K562 (cell line): ENCODE results near the gene PARD3. TPM values are rescaled to one million over a fixed set of nuclear protein-coding genes. Genes with fewer than 3 reads are reported as not detected.

Source experiments
- ATAC-seq: fragments of 200-7000 bp; cut with Tn5 transposase; 3 replicates; pipeline ENCODE4 v1.9.1; 2020; ENCODE audit warnings: moderate library complexity
- BruUV-seq: library from RNA; stranded (reverse); fragments of 400-500 nt; replicated peaks from 2 replicates; lab custom pipeline; 2021; lab: Mats Ljungman, UMichigan
- CTCF ChIA-PET: fragments of 300-600 bp; formaldehyde crosslinking; extraction: SDS; loops from one replicate; lab custom pipeline; 2021; ENCODE audit warnings: low intra/inter-chr PET ratio; lab: Yijun Ruan, JAX
- POLR2A ChIA-PET: fragments of 300-600, 350-650 bp; sonication (Branson Sonifier 250); formaldehyde crosslinking; extraction: SDS; loops from one replicate; lab custom pipeline; 2021; ENCODE audit warnings: antibody characterized with exemption, inconsistent platforms; lab: Yijun Ruan, JAX
- DNase-seq, 4 experiments: peaks; one replicate each; pipeline versions ENCODE4 v3.0.0 to v3.0.0-alpha.2; 2011 to 2018; ENCODE audit warnings: low spot score in 3 of 4, mixed read lengths in 3 of 4; ENCODE audit errors: extremely low read depth in 1 of 4
- FAIRE-seq: peaks from 2 replicates; lab custom pipeline; 2011; peaks lifted over from hg19 to GRCh38; lab: Jason Lieb, UNC
- H2AFZ ChIP-seq: 2 replicates; pipeline ENCODE4 v1.6.0; 2011; ENCODE audit warnings: low read depth, low read length, control low read depth, inconsistent platforms
- H3K27ac ChIP-seq: fragments of 200-600 bp; 3 replicates; pipeline ENCODE4 v1.8.0; 2011; ENCODE audit warnings: low read depth, mild to moderate bottlenecking, control low read depth, inconsistent platforms, low read length, moderate library complexity, mixed read lengths; ENCODE audit errors: extremely low read depth
- H3K27me3 ChIP-seq, 2 experiments: fragments of 300-600 bp in 1 of 2; 2 replicates in 1 of 2; 3 replicates in 1 of 2; pipeline versions ENCODE4 v1.6.0 to v1.8.0; 2011; ENCODE audit warnings: inconsistent platforms in 2 of 2, low read length in 2 of 2, mild to moderate bottlenecking in 1 of 2, mixed read lengths in 1 of 2, moderate library complexity in 1 of 2; ENCODE audit not compliant: control insufficient read depth in 2 of 2, insufficient read depth in 2 of 2
- H3K36me3 ChIP-seq: fragments of 300-600 bp; 3 replicates; pipeline ENCODE4 v1.8.0; 2011; ENCODE audit warnings: mild to moderate bottlenecking, low read length, inconsistent platforms; ENCODE audit not compliant: control insufficient read depth, insufficient read depth
- H3K4me1 ChIP-seq, 2 experiments: fragments of 200-600 bp in 1 of 2; replicated peaks in 1 of 2; 2 replicates in 1 of 2; 3 replicates in 1 of 2; pipeline versions ENCODE4 v1.5.1 to v1.8.0; 2011; ENCODE audit warnings: inconsistent platforms in 2 of 2, low read length in 2 of 2, mild to moderate bottlenecking in 1 of 2, mixed read lengths in 1 of 2, moderate library complexity in 1 of 2; ENCODE audit not compliant: control insufficient read depth in 2 of 2, insufficient read depth in 2 of 2
- H3K4me2 ChIP-seq: 2 replicates; pipeline ENCODE4 v1.6.1; 2011; ENCODE audit warnings: low read length, control low read depth, inconsistent platforms, mixed read lengths; ENCODE audit not compliant: insufficient read depth
- H3K4me3 ChIP-seq: fragments of 200-600 bp; sonication (generic), shearing (Covaris generic); 2 replicates; pipeline ENCODE4 v1.5.1; 2016; ENCODE audit warnings: control low read depth, inconsistent platforms
- H3K79me2 ChIP-seq: fragments of 200-600 bp; 3 replicates; pipeline ENCODE4 v1.8.0; 2011; ENCODE audit warnings: low read length, inconsistent platforms; ENCODE audit not compliant: control insufficient read depth, insufficient read depth
- H3K9ac ChIP-seq, 2 experiments: 2 replicates each; pipeline versions ENCODE4 v1.6.0 to v1.6.1; 2011; ENCODE audit warnings: low read depth in 2 of 2, low read length in 2 of 2, control low read depth in 1 of 2, inconsistent platforms in 1 of 2, mild to moderate bottlenecking in 1 of 2, mixed read lengths in 1 of 2; ENCODE audit not compliant: insufficient read depth in 1 of 2
- H3K9me1 ChIP-seq: one replicate; pipeline ENCODE4 v1.6.0; 2011; ENCODE audit warnings: inconsistent platforms, mild to moderate bottlenecking, low read length, moderate library complexity; ENCODE audit not compliant: control insufficient read depth, insufficient read depth
- H3K9me3 ChIP-seq: replicated peaks from 2 replicates; pipeline ENCODE4 v1.5.1; 2011; ENCODE audit warnings: low read depth, low read length, inconsistent platforms; ENCODE audit not compliant: control insufficient read depth, insufficient read depth
- H4K20me1 ChIP-seq: replicated peaks from 2 replicates; pipeline ENCODE4 v1.6.1; 2011; ENCODE audit warnings: low read length, inconsistent platforms, mixed read lengths; ENCODE audit not compliant: control insufficient read depth, insufficient read depth
- DIDO1 ChIP-seq: fragments of 450-650 bp; IDR thresholded peaks from 2 replicates; pipeline ENCODE4 v1.6.1; 2016; ENCODE audit warnings: low read depth, missing biosample characterization, missing genetic modification characterization
- KDM2B ChIP-seq: fragments of 250-450 bp; sonication (Bioruptor Pico); IDR thresholded peaks from 2 replicates; pipeline ENCODE4 v1.8.0; 2021; ENCODE audit warnings: mild to moderate bottlenecking, moderate library complexity
- KDM5B ChIP-seq: fragments of 200-600 bp; sonication (generic); IDR thresholded peaks from 2 replicates; pipeline ENCODE4 v1.6.1; 2012; ENCODE audit warnings: low read depth, mild to moderate bottlenecking, moderate library complexity, low read length, control low read depth, inconsistent platforms; ENCODE audit not compliant: insufficient replicate concordance
- NFYB ChIP-seq: IDR thresholded peaks from 2 replicates; pipeline ENCODE4 v1.6.1; 2011; ENCODE audit warnings: mild to moderate bottlenecking, moderate library complexity; ENCODE audit not compliant: insufficient read length; ENCODE audit errors: extremely low read depth
- PHTF2 ChIP-seq: fragments of 250-450 bp; sonication (Bioruptor Pico); IDR thresholded peaks from 2 replicates; pipeline ENCODE4 v1.5.0; 2021; ENCODE audit warnings: mild to moderate bottlenecking
- SIN3B ChIP-seq: fragments of 450-650 bp; IDR thresholded peaks from 2 replicates; pipeline ENCODE4 v1.6.1; 2017; ENCODE audit warnings: low read depth, mild to moderate bottlenecking, moderate library complexity
- TCF15 ChIP-seq: fragments of 250-450 bp; sonication (Bioruptor Pico); IDR thresholded peaks from 2 replicates; pipeline ENCODE4 v1.8.0; 2022; ENCODE audit warnings: moderate library complexity, mild to moderate bottlenecking, inconsistent platforms
- WGBS: fragments of 100-300 bp; shearing (Covaris generic); methylation state at CpG from one replicate; pipeline ENCODE4 v1.1.6; 2016; ENCODE audit warnings: low coverage, mixed read lengths; ENCODE audit not compliant: insufficient coverage; ENCODE audit errors: missing lambda C conversion rate; 5-methylcytosine and 5-hydroxymethylcytosine counted together
- in situ Hi-C: fragments of 300-500 bp; cut with MboI; formaldehyde crosslinking; loops from 4 replicates; pipeline ENCODE4 v1.15.0; 2018; ENCODE audit warnings: inconsistent platforms, mixed read lengths
- intact Hi-C: fragments of 100-400 bp; cut with micrococcal nuclease; formaldehyde crosslinking; loops from 2 replicates; pipeline ENCODE4 v1.14.2; 2022
- polyA plus RNA-seq, 8 experiments: library from polyadenylated mRNA; depleted of rRNA in 4 of 8; stranded (reverse) in 5 of 8; unstranded in 3 of 8; fragments of >200 nt; fragmentation: Nextera tagmentation in 2 of 8; fragmentation: Illumina TruSeq in 1 of 8; extraction: Ambion mirVana in 2 of 8; extraction: Trizol in 1 of 8; gene quantifications; 2 replicates each; pipeline versions ENCODE4 v1.2.1 to v1.2.3, GENCODE V29; 2011 to 2014; ENCODE audit warnings: inconsistent platforms in 1 of 8, missing spikeins in 1 of 8
- total RNA-seq, 7 experiments: library from RNA; depleted of rRNA in 6 of 7; stranded (reverse); fragments of >200 nt in 6 of 7; fragmentation: Illumina TruSeq in 2 of 7; extraction: Trizol in 2 of 7; gene quantifications; 2 replicates each; pipeline versions ENCODE4 v1.2.1 to v1.2.3, GENCODE V29; 2011 to 2021; ENCODE audit warnings: low replicate concordance in 1 of 7
- TF ChIP-seq, protein P1 (sequence below): fragments of 450-650 bp; IDR thresholded peaks from 2 replicates; pipeline ENCODE4 v1.6.1; 2016; ENCODE audit warnings: low read depth
- TF ChIP-seq, protein P2 (sequence below): sonication (generic); formaldehyde crosslinking; IDR thresholded peaks from 2 replicates; pipeline ENCODE4 v1.8.0; 2022; ENCODE audit warnings: mild to moderate bottlenecking, missing genetic modification reagents

PARD3 gene
- total and polyA plus RNA-seq, 9 of the 15 experiments (the other 6 are each of a cell fraction or from before 2014, with no cell fraction given) = 2.7 to 11.7 (median 7.7) TPM

DNA sequence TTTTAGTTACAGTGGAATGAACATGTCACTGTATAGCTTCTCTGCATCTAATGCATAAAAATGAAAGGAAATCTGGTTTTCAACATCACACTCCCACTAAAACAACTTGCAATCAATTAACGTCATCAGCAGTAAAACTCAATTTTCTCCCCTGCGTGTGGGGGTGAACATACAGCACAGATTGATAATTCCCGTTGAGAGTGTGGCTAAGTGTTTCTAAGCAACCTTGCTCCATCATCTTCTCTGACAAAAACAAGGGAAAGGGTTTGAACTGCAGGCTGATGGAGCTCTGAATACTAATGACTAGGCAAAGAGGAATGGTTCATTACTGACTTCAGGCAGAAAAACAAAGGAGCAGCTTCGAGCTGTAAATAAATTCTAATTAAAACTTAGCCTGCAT lies 238.3 kb downstream of the PARD3 start:
- Histone ChIP-seq H3K9me3 (no peaks in the 10 kb centered on the region), H3K27ac (no peak overlapping the region), H3K27me3 (no peaks in the 10 kb centered on the region), H2AFZ (no peak overlapping the region), H3K4me2 (no peak overlapping the region), H3K36me3 (no peaks in the 10 kb centered on the region), H3K4me1 (no peaks in the 10 kb centered on the region; a peak in 1 of 5 replicates), H3K79me2 (no peaks in the 10 kb centered on the region), H3K9me1 (no peaks in the 10 kb centered on the region), H3K9ac (no peak overlapping the region), H4K20me1 (no peaks in the 10 kb centered on the region), H3K4me3 (no peak overlapping the region)
- POLR2A ChIA-PET = no interaction called here
- in situ Hi-C loops (no loop called here), intact Hi-C loops (no loop called here)
- ATAC-seq = no peak
- CTCF ChIA-PET = no interaction called here
- no TSS peak for BruUV-seq
- no peak for DNase-seq
- no peak for FAIRE-seq
- 2% methylated on average over 4 of the region's 4 CpGs for WGBS
- TF ChIP-seq PHTF2 (CRISPR knock-in tag) = no peak
- no peak for TF ChIP-seq KDM5B
- TF ChIP-seq NFYB = no peak
- TF ChIP-seq, protein P1, sequence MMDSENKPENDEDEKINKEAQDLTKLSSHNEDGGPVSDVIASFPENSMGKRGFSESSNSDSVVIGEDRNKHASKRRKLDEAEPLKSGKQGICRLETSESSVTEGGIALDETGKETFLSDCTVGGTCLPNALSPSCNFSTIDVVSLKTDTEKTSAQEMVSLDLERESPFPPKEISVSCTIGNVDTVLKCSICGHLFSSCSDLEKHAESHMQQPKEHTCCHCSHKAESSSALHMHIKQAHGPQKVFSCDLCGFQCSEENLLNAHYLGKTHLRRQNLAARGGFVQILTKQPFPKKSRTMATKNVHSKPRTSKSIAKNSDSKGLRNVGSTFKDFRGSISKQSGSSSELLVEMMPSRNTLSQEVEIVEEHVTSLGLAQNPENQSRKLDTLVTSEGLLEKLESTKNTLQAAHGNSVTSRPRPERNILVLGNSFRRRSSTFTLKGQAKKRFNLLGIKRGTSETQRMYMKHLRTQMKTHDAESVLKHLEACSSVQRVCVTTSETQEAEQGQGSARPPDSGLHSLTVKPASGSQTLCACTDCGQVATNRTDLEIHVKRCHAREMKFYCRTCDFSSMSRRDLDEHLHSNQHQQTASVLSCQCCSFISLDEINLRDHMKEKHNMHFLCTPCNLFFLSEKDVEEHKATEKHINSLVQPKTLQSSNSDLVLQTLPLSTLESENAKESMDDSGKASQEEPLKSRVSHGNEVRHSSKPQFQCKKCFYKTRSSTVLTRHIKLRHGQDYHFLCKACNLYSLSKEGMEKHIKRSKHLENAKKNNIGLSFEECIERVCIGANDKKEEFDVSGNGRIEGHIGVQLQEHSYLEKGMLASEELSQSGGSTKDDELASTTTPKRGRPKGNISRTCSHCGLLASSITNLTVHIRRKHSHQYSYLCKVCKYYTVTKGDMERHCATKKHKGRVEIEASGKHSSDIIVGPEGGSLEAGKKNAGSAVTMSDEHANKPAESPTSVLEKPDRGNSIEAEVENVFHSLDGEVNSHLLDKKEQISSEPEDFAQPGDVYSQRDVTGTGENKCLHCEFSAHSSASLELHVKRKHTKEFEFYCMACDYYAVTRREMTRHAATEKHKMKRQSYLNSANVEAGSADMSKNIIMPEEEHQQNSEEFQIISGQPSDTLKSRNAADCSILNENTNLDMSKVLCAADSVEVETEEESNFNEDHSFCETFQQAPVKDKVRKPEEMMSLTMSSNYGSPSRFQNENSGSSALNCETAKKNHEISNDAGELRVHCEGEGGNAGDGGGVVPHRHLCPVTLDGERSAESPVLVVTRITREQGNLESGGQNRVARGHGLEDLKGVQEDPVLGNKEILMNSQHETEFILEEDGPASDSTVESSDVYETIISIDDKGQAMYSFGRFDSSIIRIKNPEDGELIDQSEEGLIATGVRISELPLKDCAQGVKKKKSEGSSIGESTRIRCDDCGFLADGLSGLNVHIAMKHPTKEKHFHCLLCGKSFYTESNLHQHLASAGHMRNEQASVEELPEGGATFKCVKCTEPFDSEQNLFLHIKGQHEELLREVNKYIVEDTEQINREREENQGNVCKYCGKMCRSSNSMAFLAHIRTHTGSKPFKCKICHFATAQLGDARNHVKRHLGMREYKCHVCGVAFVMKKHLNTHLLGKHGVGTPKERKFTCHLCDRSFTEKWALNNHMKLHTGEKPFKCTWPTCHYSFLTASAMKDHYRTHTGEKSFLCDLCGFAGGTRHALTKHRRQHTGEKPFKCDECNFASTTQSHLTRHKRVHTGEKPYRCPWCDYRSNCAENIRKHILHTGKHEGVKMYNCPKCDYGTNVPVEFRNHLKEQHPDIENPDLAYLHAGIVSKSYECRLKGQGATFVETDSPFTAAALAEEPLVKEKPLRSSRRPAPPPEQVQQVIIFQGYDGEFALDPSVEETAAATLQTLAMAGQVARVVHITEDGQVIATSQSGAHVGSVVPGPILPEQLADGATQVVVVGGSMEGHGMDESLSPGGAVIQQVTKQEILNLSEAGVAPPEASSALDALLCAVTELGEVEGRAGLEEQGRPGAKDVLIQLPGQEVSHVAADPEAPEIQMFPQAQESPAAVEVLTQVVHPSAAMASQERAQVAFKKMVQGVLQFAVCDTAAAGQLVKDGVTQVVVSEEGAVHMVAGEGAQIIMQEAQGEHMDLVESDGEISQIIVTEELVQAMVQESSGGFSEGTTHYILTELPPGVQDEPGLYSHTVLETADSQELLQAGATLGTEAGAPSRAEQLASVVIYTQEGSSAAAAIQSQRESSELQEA = no peak
- no peak for TF ChIP-seq DIDO1
- TF ChIP-seq, protein P2, sequence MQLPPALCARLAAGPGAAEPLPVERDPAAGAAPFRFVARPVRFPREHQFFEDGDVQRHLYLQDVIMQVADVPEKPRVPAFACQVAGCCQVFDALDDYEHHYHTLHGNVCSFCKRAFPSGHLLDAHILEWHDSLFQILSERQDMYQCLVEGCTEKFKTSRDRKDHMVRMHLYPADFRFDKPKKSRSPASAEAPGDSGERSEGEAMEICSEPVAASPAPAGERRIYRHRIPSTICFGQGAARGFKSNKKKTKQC (CRISPR knock-in tag) = no peak
- no peak for TF ChIP-seq SIN3B
- TF ChIP-seq KDM2B (CRISPR knock-in tag) = no peak
- no peak for TF ChIP-seq TCF15 (CRISPR knock-in tag)
